Ammon's horn (tissue), 1 donor: ENCODE data around the gene HMGB3.
"Not testable (repeated sequence)": the region's sequence is repeated elsewhere in the genome, so short reads cannot be mapped to it uniquely, and the experiment has no call there.

Experiments used
- DNase-seq: peaks from one replicate; pipeline ENCODE4 v3.0.0-alpha.2; 2016; ENCODE audit warnings: low spot score

HMGB3 gene

DNA sequence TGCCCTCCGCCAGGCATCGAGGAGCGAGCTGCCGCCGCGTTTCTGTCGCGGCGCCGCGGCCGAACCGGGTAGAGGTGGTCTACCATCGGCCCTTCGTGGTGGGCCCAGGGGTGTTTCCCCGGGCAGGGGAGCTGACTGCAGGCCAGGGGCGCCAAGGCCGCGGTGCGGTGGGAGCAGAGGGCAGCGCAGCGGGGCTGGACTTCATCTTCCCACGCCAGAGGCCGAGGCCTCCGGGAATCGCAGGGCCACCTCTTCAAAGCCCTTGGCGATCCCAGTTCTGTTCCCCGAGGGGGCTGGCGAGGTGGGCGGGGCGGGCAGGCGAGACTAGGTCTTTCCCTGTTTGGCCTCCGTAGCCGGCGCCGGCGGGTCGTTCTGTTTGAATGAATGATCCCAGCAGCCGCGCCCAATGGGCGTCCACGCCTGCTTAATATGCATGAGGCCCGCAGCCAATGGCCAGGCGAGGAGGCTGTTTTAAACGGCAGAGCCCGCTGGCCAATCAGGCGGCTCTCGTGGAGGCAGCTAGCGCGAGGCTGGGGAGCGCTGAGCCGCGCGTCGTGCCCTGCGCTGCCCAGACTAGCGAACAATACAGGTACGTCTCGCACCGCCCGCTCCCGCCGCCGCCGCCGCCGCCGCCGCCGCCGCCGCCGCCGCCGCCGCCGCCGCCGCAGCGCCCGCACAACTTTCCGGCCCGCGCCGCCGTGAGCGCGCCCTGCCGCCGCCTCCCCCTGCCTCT, at the start of gene HMGB3:
Gene HMGB3 (plus strand): TSS at position 548 of the 733 bp plus-strand sequence. CDS start 2,265 bp downstream, outside the sequence.
- DNase-seq: peak; percentile 83

DNA sequence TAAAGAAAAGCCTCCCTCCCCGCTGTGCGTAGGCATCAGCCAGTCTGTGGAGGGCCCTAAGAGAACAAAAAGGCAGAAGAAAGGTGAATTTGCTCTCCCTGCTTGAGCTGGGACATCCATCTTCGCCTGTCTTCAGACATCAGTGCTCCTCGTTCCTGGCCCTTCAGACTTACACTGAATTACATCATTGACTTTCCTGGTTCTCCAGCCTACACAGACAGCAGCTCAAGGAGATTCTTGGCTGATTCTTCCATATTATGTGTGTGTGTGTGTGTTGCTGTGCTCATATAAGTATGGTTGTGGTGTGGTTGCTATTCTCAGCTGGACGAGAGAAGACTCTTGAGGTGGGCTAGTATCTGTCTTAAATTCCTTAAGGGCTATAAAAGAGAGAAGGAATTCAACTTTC, 49.2 kb upstream of the HMGB3 start:
- no peak for DNase-seq

DNA sequence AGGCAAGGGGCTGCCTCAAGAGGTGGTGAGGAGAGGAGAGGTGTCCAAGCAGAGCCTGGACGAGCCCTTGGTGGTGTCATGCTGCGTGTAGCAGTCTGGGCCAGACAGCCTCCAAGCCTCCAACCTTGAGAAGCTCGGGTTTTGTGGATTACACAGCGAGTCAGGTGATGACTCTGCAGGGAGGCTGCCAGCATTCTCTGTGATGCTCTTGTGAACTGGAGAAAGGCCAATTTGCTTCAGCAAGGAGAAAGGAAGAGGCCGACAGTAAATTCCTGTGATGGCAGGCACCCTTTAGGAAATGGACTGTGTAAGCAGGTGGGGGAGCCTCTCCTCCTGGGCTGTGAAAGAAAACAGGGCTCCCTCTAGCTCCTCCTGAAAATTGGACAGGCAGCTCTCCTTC, 48.7 kb upstream of the HMGB3 start:
- DNase-seq: no peak

- no peak for DNase-seq
These were observed 47.7 kb upstream of the HMGB3 start for GRCh38 chrX:150935467-150935866.

DNA sequence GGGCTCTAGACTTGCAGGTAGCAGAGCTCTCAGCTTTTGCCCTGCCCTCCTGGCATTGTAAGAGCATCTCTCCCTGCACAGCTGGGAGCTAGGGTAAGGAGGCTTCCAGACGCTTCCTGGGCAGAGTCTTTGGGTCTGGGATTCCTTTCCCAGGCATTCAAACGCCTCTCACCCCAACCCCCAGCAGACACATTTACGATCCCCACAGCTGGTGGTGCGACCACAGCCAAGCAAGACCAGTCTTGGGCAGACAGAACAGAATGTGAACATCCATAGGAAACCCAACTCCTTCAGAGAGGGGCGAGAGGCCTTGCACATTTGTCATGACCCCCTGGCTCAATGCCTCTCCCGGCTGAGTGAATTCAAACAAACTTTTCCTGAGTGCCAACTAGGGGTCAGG, 46.6 kb upstream of the HMGB3 start:
- DNase-seq: no peak

DNA sequence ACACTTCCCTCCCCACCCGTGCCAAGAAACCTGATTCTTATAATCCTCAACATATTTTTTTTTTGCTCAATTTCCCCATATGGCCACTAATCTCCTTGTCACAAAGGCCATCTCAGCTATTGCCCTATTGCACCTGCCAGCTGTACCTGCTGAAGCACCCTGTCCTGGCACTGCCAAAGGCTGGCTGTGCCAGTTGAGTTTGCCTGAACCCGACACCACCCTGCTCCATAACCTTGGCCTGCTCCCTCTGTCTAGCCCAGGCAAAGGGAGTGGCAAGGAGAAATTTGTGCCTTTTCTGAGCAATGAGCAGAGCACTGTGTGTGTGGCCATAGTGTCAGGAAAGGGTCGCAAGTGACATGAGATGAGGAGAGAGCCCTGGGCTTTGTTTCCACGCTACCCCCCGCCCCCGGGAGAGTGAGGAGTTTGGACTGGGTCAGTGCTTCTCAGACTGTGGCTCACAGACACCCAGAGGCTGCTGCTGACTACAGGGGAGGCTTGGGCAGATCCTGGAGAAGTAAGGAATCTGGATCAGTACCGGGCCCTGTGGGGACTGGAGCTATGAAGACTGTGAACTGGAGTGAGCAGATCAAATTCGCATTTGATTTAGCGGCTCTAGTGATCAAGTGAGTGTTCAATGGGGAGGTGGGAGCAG, 42.2 kb upstream of the HMGB3 start:
- DNase-seq: no peak

GRCh38 chrX:150941580-150941979, 41.6 kb upstream of the HMGB3 start:
- DNase-seq: no peak

DNA sequence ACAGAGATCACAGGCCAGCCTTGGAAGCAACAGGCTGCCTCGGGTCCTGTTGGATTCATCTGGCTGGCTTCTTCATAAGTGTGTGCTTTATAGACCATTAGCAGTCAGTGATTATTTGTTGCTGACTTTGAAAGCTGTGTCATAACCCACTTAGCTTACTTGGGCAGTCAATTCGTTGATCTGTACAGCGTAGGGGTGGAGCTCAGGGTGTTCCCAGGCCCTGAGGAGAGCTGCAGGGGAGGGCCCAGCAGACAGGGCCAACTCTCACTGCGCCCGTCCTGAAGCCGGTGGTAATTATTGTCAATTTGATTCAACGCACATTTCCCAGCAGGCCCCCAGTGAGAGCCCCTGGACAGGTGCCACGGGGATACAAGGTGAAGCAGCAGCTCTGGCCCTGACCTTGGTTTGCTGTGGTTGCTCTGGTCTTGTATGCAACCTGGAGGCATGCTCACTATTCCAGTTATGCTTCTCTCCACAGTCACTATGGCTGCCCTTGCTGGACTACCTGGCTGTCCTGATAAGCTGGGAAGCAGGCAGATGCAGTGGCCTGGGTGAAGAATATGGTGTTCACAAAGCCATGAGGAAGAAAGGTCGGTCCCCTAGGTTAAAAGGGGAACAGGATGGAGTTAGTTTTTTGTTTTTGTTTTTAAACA, 40.1 kb upstream of the HMGB3 start:
- DNase-seq: no peak

- no peak for DNase-seq
These were observed 38.9 kb upstream of the HMGB3 start for GRCh38 chrX:150944233-150944632.

GRCh38 chrX:150954951-150955350, 28.2 kb upstream of the HMGB3 start:
- DNase-seq: no peak

DNA sequence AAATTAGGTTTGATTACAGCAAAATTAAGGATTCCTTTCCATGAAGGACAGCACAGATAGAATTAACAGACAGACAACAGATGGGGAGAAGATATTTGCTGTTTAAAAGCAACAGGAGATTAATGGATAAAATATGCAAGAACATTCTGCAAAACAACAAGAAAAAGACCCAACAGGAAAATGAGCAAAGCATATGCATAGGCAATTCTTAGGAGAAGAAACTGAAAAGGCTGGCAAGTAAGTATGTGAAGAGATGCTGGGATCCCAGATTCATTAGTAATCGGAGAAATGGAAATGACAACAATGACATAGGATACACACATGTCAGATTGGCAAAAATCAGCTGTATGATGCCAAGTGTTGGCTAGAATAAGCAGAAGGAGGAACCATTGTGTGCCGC, 27.5 kb upstream of the HMGB3 start:
- DNase-seq: no peak

GRCh38 chrX:150958177-150958576, 25.0 kb upstream of the HMGB3 start:
- peak; percentile 57 for DNase-seq

DNA sequence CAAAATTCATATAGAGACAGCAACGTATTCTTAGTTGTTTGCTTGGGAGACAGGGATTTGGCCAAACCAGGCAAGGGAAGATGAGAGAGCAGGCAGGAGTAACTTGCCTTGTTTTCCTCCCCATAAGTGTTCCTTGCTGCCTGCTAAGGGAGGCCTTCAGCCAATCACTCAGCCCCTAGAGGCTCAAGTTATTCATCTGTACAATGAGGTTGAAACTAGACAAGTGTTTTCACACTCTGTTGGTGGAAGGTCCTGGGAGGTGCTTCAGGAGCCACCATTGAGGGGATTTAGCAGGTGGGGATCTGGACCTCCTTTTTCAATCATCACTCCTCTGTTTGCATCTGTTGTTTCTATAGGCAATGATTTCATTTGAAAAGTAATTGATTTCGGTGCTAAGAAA, 23.6 kb upstream of the HMGB3 start:
- no peak for DNase-seq

DNA sequence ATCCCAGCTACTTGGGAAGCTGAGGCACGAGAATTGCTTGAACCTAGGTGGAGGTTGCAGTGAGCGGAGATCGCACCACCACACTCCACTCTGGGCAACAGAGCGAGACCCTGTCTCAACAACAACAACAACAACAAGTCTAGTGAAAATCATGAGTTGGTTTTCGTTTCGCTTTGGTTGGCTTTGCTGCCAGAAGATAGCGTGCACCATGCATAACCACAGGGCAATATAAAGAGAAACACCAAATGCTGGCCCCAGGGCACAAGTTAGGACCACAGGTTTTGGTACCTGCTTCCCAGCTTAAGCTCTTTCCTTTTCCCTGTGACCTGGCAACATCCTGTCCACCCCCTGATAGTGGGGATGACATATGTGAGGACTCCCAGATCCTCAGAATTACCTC, 21.5 kb upstream of the HMGB3 start:
- DNase-seq: no peak

DNA sequence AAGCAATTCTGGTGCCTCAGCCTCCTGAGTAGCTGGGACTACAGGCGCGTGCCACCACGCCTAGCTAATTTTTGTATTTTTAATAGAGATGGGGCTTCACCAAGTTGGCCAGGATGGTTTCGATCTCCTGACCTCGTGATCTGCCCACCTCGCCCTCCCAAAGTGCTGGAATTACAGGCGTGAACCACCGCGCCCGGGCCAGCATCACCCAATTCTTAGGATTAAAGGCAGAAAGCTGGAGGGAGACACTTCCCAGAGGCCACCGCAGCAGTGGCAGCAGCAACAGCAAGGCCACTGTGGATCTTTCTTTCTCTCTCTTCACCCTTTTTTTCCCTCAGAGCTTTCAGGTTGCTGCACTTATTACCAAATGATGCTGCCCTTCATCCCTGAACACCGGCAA, 18.7 kb upstream of the HMGB3 start:
- not testable (repeated sequence) for DNase-seq

DNA sequence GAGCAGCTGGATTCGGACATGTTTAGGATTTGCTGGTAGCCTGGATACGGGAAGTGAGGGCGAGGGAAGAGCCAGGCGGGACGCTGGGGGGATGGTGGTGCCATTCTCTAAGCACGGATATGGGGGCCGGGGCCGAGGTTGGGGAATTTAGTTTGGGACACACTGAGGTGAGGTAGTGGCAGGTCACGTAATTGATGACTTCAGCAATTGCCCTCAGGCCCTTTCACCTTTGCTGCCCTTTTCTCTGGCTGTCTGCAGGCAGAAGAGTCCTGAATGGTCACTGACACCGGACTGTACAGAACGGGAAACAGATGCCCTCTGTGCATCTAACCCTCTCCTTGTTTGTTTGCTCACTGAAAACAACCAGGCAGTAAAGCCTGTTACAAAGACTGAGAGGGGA, 16.9 kb upstream of the HMGB3 start:
- no peak for DNase-seq

DNA sequence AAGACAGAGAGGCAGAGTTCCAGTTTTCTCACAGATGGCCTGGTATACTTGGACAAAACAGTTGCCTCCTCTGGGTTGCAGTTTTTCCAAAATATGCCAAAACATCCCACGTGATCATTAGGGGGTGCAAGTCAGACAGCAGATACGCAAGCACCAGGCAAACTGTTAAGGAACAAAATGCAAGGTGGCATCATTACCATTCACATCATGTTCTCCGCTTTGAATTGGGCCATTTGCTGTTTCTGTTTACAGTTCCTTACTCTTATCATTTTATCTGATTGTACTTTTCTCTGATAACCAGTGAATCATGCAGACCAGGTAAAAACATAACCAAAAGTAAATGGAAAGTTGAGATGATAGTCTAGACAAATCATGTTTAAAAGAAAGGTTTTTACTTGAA, 16.4 kb upstream of the HMGB3 start:
- peak; percentile 7 for DNase-seq

- no peak for DNase-seq
These were observed 15.3 kb upstream of the HMGB3 start for GRCh38 chrX:150967786-150968185.

DNA sequence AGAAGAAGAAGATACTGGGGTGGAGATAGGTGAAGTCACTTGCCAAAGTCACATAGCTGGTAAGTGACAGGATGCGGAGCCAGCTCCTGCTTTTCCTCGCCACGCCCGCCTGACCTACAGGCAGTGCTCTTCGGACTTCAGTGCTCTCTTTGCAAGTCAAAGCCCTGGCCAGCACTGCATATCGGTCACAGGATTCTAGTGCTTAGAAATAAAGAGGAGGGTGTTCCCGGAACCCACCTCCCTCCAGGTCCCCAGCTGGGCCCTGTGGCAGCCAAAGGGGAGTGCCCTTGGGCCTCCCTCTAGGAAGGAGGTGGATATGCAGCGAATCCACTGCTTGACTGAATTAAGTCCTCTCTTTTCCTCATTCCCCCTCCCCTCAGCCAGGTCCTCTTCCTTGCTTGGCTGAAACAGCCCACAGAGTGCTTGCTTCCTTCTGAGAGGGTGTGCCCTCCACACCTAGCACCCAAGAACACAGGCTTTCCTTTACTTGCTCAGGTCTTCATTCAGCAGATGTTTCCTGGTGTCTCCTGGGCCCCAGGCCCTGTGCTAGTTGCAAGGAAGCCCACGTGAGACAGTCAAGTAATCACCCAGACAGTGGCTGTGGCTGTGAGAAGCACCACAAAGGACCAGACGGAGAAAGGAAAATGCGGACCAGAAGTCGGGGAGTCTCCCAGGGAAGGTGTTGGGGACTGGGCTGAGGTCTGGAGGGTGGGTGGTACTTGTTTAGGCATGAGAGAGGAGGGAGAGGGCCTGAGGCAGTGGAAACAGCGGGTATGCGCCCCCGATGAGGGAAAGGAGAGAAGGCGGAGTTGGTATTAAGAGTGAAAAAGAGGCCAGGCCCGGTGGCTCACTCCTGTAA, 14.0 kb upstream of the HMGB3 start:
- DNase-seq: no peak

GRCh38 chrX:150972450-150972849, 10.7 kb upstream of the HMGB3 start:
- no peak for DNase-seq

DNA sequence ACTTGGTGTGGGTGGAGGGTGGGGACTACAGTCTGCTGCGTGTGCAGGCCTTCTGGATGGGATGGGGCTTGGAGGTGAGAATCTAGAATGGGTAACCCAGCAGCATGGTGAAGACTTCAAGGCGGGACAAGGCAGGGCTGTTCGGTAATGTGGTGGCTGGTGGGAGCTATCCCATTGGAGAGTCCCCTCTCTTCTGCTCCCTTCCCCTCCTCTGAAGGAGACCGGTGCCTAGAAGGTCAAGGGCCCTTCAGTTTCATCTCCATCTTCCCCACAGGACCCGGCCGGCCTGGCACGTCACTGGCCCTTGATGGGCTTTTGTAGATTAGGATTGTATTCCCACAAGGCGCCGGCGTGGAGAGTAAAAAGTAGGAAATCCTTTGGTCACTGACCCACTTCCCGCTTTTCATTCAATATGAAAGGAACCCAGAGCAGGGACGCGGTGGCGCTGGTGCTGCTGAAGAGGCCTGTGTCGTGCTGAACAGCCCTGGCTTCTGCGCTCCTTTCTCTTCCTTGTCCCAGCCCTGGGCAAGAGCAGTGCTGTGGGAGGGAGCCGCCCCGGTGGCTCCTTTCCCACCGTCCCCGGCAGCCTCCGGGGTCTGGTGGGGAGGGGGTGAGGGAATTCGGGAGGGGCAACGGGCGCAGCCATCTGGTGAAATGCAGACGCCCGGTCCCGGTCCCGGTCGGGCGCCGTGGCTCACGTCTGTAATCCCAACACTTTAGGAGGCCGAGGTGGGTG, 7.3 kb upstream of the HMGB3 start:
- no peak for DNase-seq
